Stimulated activated CD8-positive, alpha-beta memory T cell treated with anti-CD3 and anti-CD28 coated beads, Interleukin-15, amount 100 ng/mL, for 24 hours (primary cell): ENCODE measurements around the gene EVI5L.

ENCODE experiments used
- DNase-seq: peaks from one replicate; pipeline ENCODE4 v3.0.0-alpha.2; 2020; ENCODE audit warnings: low read depth

The EVI5L gene

DNA sequence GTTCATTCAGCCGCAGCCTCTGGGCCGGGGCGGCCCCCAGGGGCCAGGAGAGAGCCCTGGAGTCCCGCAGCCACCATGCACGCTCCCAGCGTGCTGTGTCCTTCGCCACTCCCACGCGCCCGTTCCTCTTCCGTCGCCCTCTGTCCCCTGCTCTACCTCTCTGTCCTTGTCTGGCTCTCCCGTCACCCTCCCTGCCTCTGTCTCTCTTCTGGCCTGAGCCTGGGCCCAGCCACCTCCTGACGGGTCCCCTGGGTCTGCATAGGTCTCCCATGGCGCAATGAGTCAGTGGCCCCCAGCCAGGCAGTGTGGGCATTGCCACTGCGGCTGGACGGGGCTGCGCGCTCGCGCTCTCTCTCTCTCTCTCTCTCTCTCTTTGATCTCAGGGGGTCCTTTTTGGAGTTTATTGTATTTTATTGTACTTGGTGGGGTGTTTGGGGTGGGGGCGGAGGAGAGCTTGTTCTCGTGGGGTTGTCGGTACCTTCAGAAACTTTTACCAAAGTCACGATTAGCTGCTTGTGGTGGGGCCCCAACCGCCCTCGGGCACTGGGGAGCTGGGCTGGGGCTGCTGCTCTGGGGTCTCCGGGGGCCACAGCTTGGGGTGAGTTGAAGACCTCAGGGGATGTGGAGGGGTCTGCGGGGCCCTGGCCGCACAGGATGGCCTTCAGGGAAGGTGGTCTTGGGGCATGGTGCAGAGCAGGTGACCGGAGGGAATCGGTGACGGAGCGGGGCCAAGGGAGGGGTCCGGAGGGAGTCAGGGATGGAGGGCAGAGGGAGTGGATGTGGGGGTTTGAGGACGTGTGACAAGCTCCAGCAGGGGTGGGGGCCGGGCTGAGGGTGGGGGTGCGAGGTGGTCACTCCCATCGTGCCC is 82.9 kb downstream of the EVI5L start:
- no peak for DNase-seq

DNA sequence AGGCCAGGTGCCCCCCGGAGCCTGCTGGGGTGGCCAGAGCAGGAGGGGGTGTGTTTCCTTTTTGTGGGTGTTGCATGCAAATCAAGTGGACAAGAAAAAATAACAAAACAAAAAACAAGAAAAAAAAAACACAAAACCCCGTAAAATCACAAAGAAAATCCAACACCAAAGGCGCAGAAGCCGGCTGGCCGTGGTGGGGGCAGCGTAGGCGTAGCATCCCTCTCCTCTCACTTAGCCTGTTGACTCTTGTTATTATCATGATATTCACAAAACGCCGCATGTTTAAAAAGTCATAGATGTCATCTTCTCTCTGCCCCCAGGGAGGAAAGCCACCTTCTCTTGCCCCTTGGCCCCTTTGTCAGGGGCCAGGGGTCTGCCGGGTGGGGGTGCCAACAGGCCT is 83.6 kb downstream of the EVI5L start:
- no peak for DNase-seq

DNA sequence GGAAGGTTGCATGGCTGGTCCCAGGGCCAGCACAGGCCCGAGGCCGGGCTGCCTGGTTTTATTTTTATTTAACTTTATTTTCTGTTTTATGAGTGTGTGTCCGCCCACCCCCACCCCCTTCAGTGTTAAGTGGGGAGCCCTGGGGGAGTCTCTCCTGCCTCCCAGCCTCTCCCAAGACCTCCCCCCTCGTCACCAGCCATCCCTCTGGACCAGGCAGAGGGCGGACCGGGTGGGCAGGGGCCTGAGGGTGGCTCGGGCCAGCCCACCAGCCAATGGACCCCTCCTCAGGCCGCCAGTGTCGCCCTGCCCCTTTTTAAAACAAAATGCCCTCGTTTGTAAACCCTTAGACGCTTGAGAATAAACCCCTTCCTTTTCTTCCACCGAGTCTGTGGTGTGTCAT is 84.1 kb downstream of the EVI5L start:
- DNase-seq = no peak
